H9 (cell line): Measurements from ENCODE around the gene IGIP. TPM values are rescaled to one million over a fixed set of nuclear protein-coding genes. Genes with fewer than 3 reads are reported as not detected.

Source experiments
- DNase-seq: peaks from one replicate; pipeline ENCODE4 v3.0.0-alpha.2; 2017
- H2AFZ ChIP-seq: one replicate; pipeline ENCODE4 v1.6.1; 2013; ENCODE audit warnings: mild to moderate bottlenecking, low read length, control low read depth, moderate library complexity
- H2AK5ac ChIP-seq: 2 replicates; pipeline ENCODE4 v1.6.1; 2013; ENCODE audit warnings: low read length, control low read depth, mixed read lengths; ENCODE audit not compliant: insufficient read length
- H2BK120ac ChIP-seq: one replicate; pipeline ENCODE4 v1.6.1; 2013; ENCODE audit warnings: low read depth, mild to moderate bottlenecking, low read length, control low read depth, inconsistent platforms; ENCODE audit not compliant: poor library complexity, severe bottlenecking
- H2BK12ac ChIP-seq: 2 replicates; pipeline ENCODE4 v1.6.1; 2013; ENCODE audit warnings: low read length, control low read depth, mixed read lengths, low read depth; ENCODE audit not compliant: insufficient read length
- H2BK15ac ChIP-seq: 2 replicates; pipeline ENCODE4 v1.6.1; 2013; ENCODE audit warnings: low read depth, low read length, control low read depth
- H2BK20ac ChIP-seq: one replicate; pipeline ENCODE4 v1.6.1; 2013; ENCODE audit warnings: low read depth, mild to moderate bottlenecking, low read length, control low read depth, inconsistent platforms; ENCODE audit not compliant: poor library complexity, severe bottlenecking
- H2BK5ac ChIP-seq: 2 replicates; pipeline ENCODE4 v1.6.1; 2013; ENCODE audit warnings: low read length, control low read depth, mixed read lengths; ENCODE audit not compliant: insufficient read length
- H3K14ac ChIP-seq: 2 replicates; pipeline ENCODE4 v1.6.1; 2013; ENCODE audit warnings: low read length, control low read depth; ENCODE audit not compliant: insufficient read depth
- H3K18ac ChIP-seq: 2 replicates; pipeline ENCODE4 v1.6.1; 2013; ENCODE audit warnings: low read depth, mild to moderate bottlenecking, mixed read lengths, low read length, control low read depth; ENCODE audit not compliant: insufficient read length
- H3K23ac ChIP-seq: 2 replicates; pipeline ENCODE4 v1.6.1; 2013; ENCODE audit warnings: low read length, control low read depth, mixed read lengths, low read depth; ENCODE audit not compliant: insufficient read length
- H3K23me2 ChIP-seq: 2 replicates; pipeline ENCODE4 v1.6.1; 2013; ENCODE audit warnings: low read depth, mild to moderate bottlenecking, mixed read lengths, low read length, control low read depth; ENCODE audit not compliant: insufficient read length, poor library complexity, severe bottlenecking
- H3K27ac ChIP-seq: 2 replicates; pipeline ENCODE4 v1.5.1; 2013; ENCODE audit warnings: low read length, control low read depth, mixed read lengths, low read depth; ENCODE audit not compliant: insufficient read length
- H3K27me3 ChIP-seq: 2 replicates; pipeline ENCODE4 v1.6.1; 2013; ENCODE audit warnings: low read length, control low read depth, inconsistent platforms; ENCODE audit not compliant: insufficient read depth
- H3K4ac ChIP-seq: 2 replicates; pipeline ENCODE4 v1.6.1; 2013; ENCODE audit warnings: low read depth, mild to moderate bottlenecking, control low read depth, inconsistent platforms, low read length, moderate library complexity
- H3K4me1 ChIP-seq: 2 replicates; pipeline ENCODE4 v1.6.1; 2013; ENCODE audit warnings: low read length, control low read depth, inconsistent platforms; ENCODE audit not compliant: insufficient read depth
- H3K4me2 ChIP-seq: 2 replicates; pipeline ENCODE4 v1.6.1; 2013; ENCODE audit warnings: low read length, control low read depth, mixed read lengths; ENCODE audit not compliant: insufficient read length, insufficient read depth
- H3K56ac ChIP-seq: 2 replicates; pipeline ENCODE4 v1.6.1; 2013; ENCODE audit warnings: low read depth, mild to moderate bottlenecking, mixed read lengths, low read length, control low read depth; ENCODE audit not compliant: insufficient read length
- H3K79me1 ChIP-seq: 2 replicates; pipeline ENCODE4 v1.6.1; 2013; ENCODE audit warnings: low read depth, mild to moderate bottlenecking, moderate library complexity, low read length, control low read depth, inconsistent platforms; ENCODE audit not compliant: insufficient read depth, poor library complexity, severe bottlenecking
- H3K79me2 ChIP-seq: 2 replicates; pipeline ENCODE4 v1.6.1; 2013; ENCODE audit warnings: low read length, control low read depth, inconsistent platforms; ENCODE audit not compliant: insufficient read depth
- H3K9ac ChIP-seq: 2 replicates; pipeline ENCODE4 v1.6.1; 2013; ENCODE audit warnings: low read length, control low read depth, mixed read lengths; ENCODE audit not compliant: insufficient read length; ENCODE audit errors: extremely low read depth
- H3K9me3 ChIP-seq: one replicate; pipeline ENCODE4 v1.6.1; 2013; ENCODE audit warnings: low read depth, low read length, inconsistent platforms; ENCODE audit not compliant: control insufficient read depth
- H3T11ph ChIP-seq: one replicate; pipeline ENCODE4 v1.6.1; 2013; ENCODE audit warnings: mild to moderate bottlenecking, low read length, control low read depth, inconsistent platforms
- H4K20me1 ChIP-seq: one replicate; pipeline ENCODE4 v1.6.1; 2013; ENCODE audit not compliant: control insufficient read depth, insufficient read length, insufficient read depth
- H4K5ac ChIP-seq: 2 replicates; pipeline ENCODE4 v1.6.1; 2013; ENCODE audit warnings: low read depth, mild to moderate bottlenecking, mixed read lengths, low read length, control low read depth; ENCODE audit not compliant: insufficient read length
- H4K8ac ChIP-seq: replicated peaks from 2 replicates; pipeline ENCODE4 v1.6.1; 2013; ENCODE audit warnings: low read length, control low read depth, mixed read lengths, low read depth; ENCODE audit not compliant: insufficient read length
- H4K91ac ChIP-seq: 2 replicates; pipeline ENCODE4 v1.6.1; 2013; ENCODE audit warnings: low read depth, mild to moderate bottlenecking, moderate library complexity, mixed read lengths, low read length, control low read depth; ENCODE audit not compliant: insufficient read length
- H3K27ac Mint-ChIP-seq, 3 experiments: 2 replicates in 2 of 3; 3 replicates in 1 of 3; pipeline ENCODE4 v1.8.0; 2020 to 2021; ENCODE audit warnings: mixed read lengths in 3 of 3, mild to moderate bottlenecking in 1 of 3, moderate library complexity in 1 of 3
- H3K27me3 Mint-ChIP-seq: 2 replicates; pipeline ENCODE4 v1.8.0; 2021; ENCODE audit warnings: low read depth, mild to moderate bottlenecking, moderate library complexity, mixed read lengths
- H3K36me3 Mint-ChIP-seq, 3 experiments: 2 replicates in 2 of 3; 3 replicates in 1 of 3; pipeline ENCODE4 v1.8.0; 2020 to 2021; ENCODE audit warnings: low read depth in 3 of 3, mixed read lengths in 3 of 3; ENCODE audit not compliant: insufficient read depth in 1 of 3
- H3K4me1 Mint-ChIP-seq, 2 experiments: 2 replicates each; pipeline ENCODE4 v1.8.0; 2020; ENCODE audit warnings: mixed read lengths in 2 of 2
- H3K4me3 Mint-ChIP-seq, 2 experiments: 2 replicates in 1 of 2; 3 replicates in 1 of 2; pipeline ENCODE4 v1.8.0; 2020 to 2021; ENCODE audit warnings: mild to moderate bottlenecking in 2 of 2, mixed read lengths in 2 of 2, moderate library complexity in 1 of 2
- H3K9me3 Mint-ChIP-seq, 2 experiments: 2 replicates in 1 of 2; 3 replicates in 1 of 2; pipeline ENCODE4 v1.8.0; 2020; ENCODE audit warnings: mild to moderate bottlenecking in 2 of 2, mixed read lengths in 2 of 2, moderate library complexity in 1 of 2
- CTCF ChIP-seq: fragments of 200-600 bp; sonication (generic); conservative IDR thresholded peaks from 3 replicates; pipeline ENCODE4 v1.8.0; 2021; ENCODE audit warnings: antibody characterized with exemption, mild to moderate bottlenecking
- WGBS: extraction: QIAGEN DNeasy Blood & Tissue Kit; methylation state at CpG from one replicate; pipeline ENCODE4 v1.1.7; 2013; ENCODE audit warnings: missing lambda C conversion rate, low lambda C conversion rate, mixed read lengths; ENCODE audit not compliant: insufficient read length; ENCODE audit errors: extremely low coverage; 5-methylcytosine and 5-hydroxymethylcytosine counted together
- total RNA-seq: library from RNA; stranded (reverse); gene quantifications from 2 replicates; pipeline ENCODE4 v1.2.1, GENCODE V29; 2021

The IGIP gene
- total RNA-seq, 1 experiment from 2014 or later: 0.52 TPM

GRCh38 chr5:140106805-140107311 is 18.9 kb upstream of the IGIP start:
- H3K18ac ChIP-seq: no peak overlapping the region
- no peak overlapping the region for H2BK15ac ChIP-seq
- H3K4me1 ChIP-seq: 0 out of 2 replicates have a peak, but pooled peaks cover 5% of the 10 kb centered on the region
- H3K79me2 ChIP-seq: no peaks in the 10 kb centered on the region
- DNase-seq: no peak
- no peak overlapping the region for H2AK5ac ChIP-seq
- H3K27me3 ChIP-seq: peaks cover 36% of the 10 kb centered on the region
- peak overlapping the region; percentile 83 to 93 for H3K4me3 Mint-ChIP-seq
- no peaks in the 10 kb centered on the region; a peak in 1 of 5 replicates for H3K9me3 Mint-ChIP-seq
- H3K4me2 ChIP-seq: peak overlapping the region; percentile 74
- no peak overlapping the region for H2BK5ac ChIP-seq
- H2BK20ac ChIP-seq: no peak overlapping the region
- no peak overlapping the region for H4K5ac ChIP-seq
- H4K91ac ChIP-seq: no peak overlapping the region
- H3K36me3 Mint-ChIP-seq: no peaks in the 10 kb centered on the region
- H3K4ac ChIP-seq: no peak overlapping the region
- no peaks in the 10 kb centered on the region for H3K79me1 ChIP-seq
- H3K27ac ChIP-seq: no peak overlapping the region
- no CpG with 5 or more reads among the region's 16 CpGs for WGBS
- no peaks in the 10 kb centered on the region for H4K20me1 ChIP-seq
- peaks cover 19% of the 10 kb centered on the region for H3K23me2 ChIP-seq
- H3K4me1 Mint-ChIP-seq: peaks cover 29 to 30% of the 10 kb centered on the region in 2 experiments
- peak overlapping the region in 2 of 3 experiments; percentile 73 to 90; a peak in 2 of 7 replicates for H3K27ac Mint-ChIP-seq
- no peaks in the 10 kb centered on the region for H3K9me3 ChIP-seq
- H3T11ph ChIP-seq: no peak overlapping the region
- no peak overlapping the region for H2BK120ac ChIP-seq
- no peak overlapping the region for H3K14ac ChIP-seq
- no peak overlapping the region for H2BK12ac ChIP-seq
- no peak for TF ChIP-seq CTCF
- peak overlapping the region; percentile 59 for H3K9ac ChIP-seq
- peaks cover 86% of the 10 kb centered on the region for H3K27me3 Mint-ChIP-seq
- no peak overlapping the region for H3K56ac ChIP-seq
- H2AFZ ChIP-seq: no peak overlapping the region
- H3K23ac ChIP-seq: no peak overlapping the region
- no peak overlapping the region for H4K8ac ChIP-seq
